Progenitor cell of endocrine pancreas (in vitro differentiated cells): ENCODE measurements around the gene ATXN7. TPM values are rescaled to one million over a fixed set of nuclear protein-coding genes. Genes with fewer than 3 reads are reported as not detected.
A peak's percentile ranks its signal among the peaks of the same experiment; 100 is the strongest.

Source experiments
- DNase-seq: peaks from one replicate; pipeline ENCODE4 v3.0.0; 2021; ENCODE audit warnings: low spot score; ENCODE audit not compliant: unreplicated experiment
- H3K27ac Mint-ChIP-seq: 2 replicates; pipeline ENCODE4 v1.8.0; 2021; ENCODE audit warnings: mild to moderate bottlenecking, moderate library complexity, mixed read lengths
- H3K27me3 Mint-ChIP-seq: 2 replicates; pipeline ENCODE4 v1.8.0; 2021; ENCODE audit warnings: mixed read lengths
- H3K36me3 Mint-ChIP-seq: 2 replicates; pipeline ENCODE4 v1.8.0; 2022; ENCODE audit warnings: mixed read lengths; ENCODE audit not compliant: insufficient read depth
- H3K4me1 Mint-ChIP-seq: 2 replicates; pipeline ENCODE4 v1.8.0; 2021; ENCODE audit warnings: low read depth, mixed read lengths
- H3K4me3 Mint-ChIP-seq: 2 replicates; pipeline ENCODE4 v1.8.0; 2021; ENCODE audit warnings: low read depth, mild to moderate bottlenecking, moderate library complexity, mixed read lengths
- H3K9me3 Mint-ChIP-seq: 2 replicates; pipeline ENCODE4 v1.8.0; 2021; ENCODE audit warnings: low read depth, mixed read lengths
- total RNA-seq: library from RNA; stranded (reverse); gene quantifications from 2 replicates; pipeline ENCODE4 v1.2.1, GENCODE V29; 2021
- TF ChIP-seq, protein P1 (sequence below): fragments of 200-600 bp; sonication (generic); IDR thresholded peaks from one replicate; pipeline ENCODE4 v1.5.0; 2021; ENCODE audit warnings: antibody characterized with exemption, mild to moderate bottlenecking; ENCODE audit not compliant: unreplicated experiment

The ATXN7 gene
- total RNA-seq, 1 donor from 2014 or later = 36.7 TPM

DNA sequence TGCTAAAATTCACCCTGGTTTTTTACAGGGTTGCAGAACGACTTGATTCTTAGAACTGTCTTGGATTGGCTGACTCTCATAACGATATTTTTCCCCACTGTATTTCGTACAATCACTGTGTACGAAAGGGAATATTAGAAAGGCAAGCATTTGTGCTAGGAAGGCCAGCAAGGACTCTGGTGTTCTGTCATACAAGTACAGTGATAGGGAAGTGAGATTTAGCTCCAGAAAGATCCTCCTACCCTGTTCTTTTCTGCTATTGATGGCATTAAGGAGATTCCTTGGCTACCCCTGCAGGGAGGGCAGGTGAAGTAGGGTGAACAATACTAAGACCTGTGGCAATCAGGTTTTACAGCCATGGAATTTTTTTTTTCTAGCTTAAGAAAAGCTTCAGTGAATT is 102.3 kb downstream of the ATXN7 start:
- Mint-ChIP-seq H3K27me3 (no peaks in the 10 kb centered on the region), H3K27ac (peak overlapping the region; percentile 46), H3K9me3 (no peaks in the 10 kb centered on the region), H3K36me3 (no peaks in the 10 kb centered on the region), H3K4me3 (no peak overlapping the region), H3K4me1 (peaks cover 71% of the 10 kb centered on the region)
- TF ChIP-seq, protein P1, sequence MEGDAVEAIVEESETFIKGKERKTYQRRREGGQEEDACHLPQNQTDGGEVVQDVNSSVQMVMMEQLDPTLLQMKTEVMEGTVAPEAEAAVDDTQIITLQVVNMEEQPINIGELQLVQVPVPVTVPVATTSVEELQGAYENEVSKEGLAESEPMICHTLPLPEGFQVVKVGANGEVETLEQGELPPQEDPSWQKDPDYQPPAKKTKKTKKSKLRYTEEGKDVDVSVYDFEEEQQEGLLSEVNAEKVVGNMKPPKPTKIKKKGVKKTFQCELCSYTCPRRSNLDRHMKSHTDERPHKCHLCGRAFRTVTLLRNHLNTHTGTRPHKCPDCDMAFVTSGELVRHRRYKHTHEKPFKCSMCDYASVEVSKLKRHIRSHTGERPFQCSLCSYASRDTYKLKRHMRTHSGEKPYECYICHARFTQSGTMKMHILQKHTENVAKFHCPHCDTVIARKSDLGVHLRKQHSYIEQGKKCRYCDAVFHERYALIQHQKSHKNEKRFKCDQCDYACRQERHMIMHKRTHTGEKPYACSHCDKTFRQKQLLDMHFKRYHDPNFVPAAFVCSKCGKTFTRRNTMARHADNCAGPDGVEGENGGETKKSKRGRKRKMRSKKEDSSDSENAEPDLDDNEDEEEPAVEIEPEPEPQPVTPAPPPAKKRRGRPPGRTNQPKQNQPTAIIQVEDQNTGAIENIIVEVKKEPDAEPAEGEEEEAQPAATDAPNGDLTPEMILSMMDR = no peak
- DNase-seq = no peak

DNA sequence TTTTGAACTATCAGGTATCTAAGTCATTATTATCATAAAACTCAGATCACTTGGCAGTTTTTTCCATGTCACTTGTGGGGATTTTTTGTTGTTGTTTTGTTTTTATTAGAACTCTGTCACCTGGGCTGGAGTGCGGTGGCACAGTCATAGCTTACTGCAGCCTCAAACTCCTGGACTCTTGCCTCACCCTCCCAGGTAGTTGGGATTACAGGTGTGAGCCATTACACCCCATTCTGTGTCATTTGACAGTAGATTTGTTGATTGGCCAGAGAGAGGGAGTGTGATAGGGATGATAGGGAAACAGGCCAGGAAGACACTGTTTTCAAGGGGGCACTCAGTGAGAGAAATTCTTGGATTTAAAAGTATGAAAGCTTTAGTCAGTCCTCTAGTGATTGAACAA is 103.2 kb downstream of the ATXN7 start:
- Mint-ChIP-seq H3K4me1 (peaks cover 74% of the 10 kb centered on the region), H3K9me3 (no peaks in the 10 kb centered on the region)

DNA sequence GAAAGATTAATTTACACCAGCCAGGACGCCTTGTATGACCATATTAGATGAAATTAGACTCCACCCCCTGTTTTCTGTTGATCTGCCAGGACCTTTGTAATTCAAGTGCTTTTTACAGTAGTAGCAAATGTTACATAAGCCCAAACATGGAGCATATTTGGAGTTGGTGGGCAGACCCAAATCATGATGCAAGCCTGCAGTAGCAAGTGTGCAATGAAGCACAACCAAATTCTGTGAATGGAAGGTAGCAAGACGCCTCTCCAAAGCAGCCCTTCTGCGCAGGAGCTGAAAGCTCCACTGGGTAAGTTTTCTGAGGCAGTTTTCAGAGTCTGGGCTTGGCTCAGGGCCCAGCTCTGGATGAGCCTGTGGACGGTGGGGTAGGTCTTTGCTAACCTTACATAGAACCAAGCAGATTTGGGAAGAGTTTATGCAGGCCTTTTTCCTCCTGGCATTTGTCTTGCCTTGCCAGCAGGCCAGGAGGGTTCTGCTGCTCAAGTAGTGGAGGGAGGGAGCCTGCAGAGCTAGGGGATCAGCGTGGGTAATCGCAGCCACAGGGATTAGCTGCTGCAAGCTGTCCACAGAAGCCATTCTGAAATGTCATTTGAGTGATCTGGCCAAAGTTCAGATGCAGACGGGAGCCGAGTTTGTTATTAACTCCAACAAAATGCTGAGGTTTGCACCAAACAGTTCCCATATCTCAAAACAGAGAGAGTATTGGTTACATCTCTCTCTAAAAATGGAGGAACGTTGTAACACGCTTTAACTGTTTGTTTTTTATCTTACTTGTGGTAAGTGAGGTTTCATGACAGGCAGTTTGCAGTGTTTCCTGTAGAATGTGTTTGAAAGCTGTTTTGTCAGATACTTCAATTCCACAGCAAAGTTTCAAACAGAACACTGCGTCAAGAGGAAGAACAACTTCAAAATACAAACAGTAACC is 104.3 kb downstream of the ATXN7 start:
- Mint-ChIP-seq H3K27me3 (no peaks in the 10 kb centered on the region), H3K27ac (peak overlapping the region; percentile 89), H3K9me3 (no peaks in the 10 kb centered on the region), H3K4me1 (peaks cover 85% of the 10 kb centered on the region), H3K36me3 (no peaks in the 10 kb centered on the region), H3K4me3 (peak overlapping the region; percentile 42)
- no peak for DNase-seq
- TF ChIP-seq, protein P1 = no peak

More for the DNA sequence above, 103.2 kb downstream of the ATXN7 start:
- peak overlapping the region; percentile 53 for H3K27ac Mint-ChIP-seq
- DNase-seq = no peak
- no peaks in the 10 kb centered on the region for H3K27me3 Mint-ChIP-seq
- no peaks in the 10 kb centered on the region for H3K36me3 Mint-ChIP-seq
- TF ChIP-seq, protein P1 = no peak
- H3K4me3 Mint-ChIP-seq = no peak overlapping the region

DNA sequence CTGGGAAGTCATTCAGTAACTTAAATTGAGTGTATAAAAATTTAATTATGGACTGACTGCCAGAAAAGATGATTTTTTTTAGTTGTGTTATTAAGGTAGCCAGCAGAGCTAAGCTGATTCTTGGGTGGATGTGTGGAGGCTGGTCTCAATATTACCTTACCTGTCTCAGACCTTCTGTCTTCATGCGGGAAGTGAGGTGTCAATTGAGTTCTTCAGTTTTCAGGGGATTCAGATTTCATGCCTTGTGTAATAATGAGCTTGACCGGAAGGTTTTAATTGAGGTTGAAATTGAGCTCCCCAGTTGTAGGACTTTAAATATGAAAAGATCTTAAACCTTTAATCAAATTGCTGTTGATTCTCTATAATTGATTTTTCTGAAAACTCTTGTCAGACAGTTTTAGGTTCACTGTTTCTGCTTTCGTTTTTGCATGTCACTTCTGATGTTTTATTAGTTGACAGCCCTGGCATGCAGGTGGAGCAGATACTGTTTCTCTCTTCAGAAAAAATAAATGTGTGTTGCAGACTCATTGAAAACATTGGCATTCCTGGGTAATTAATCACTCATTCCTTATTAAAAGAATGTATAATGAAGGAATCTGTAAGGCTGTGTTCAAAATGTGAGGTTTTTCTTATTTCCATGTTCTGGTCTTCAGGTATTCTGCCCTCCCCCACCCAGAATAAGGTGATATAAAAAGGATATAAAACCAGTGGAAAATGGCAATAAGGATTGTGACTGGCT is 105.1 kb downstream of the ATXN7 start:
- Mint-ChIP-seq H3K27ac (peak overlapping the region; percentile 89), H3K4me3 (peak overlapping the region; percentile 42), H3K4me1 (peaks cover 84% of the 10 kb centered on the region), H3K36me3 (peaks cover 5% of the 10 kb centered on the region), H3K9me3 (no peaks in the 10 kb centered on the region), H3K27me3 (no peaks in the 10 kb centered on the region)
- TF ChIP-seq, protein P1 = no peak
- DNase-seq = no peak

DNA sequence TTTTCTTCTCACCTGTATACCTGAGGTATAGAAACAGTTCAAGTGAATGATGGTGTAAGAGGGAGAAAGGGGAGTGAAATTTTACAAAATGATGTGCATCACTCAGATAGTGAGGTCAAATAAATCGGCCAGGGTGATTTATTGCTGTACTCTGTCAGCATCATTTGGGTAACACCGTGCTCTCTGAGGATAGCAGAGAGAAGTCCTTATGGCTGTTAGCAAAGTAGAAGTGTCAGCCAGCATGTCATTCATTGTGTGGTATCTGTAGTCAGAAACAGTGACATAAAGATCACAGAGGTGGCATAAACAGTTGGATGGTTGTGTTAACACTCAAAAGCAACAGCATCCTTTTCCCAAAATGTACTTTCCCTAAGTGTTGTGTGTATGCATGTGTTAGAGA is 106.2 kb downstream of the ATXN7 start:
- Mint-ChIP-seq H3K4me1 (peaks cover 75% of the 10 kb centered on the region), H3K9me3 (no peaks in the 10 kb centered on the region), H3K4me3 (no peak overlapping the region), H3K36me3 (peaks cover 5% of the 10 kb centered on the region), H3K27me3 (no peaks in the 10 kb centered on the region), H3K27ac (peak overlapping the region; percentile 89)
- TF ChIP-seq, protein P1 = no peak
- no peak for DNase-seq
